IMR-90 (cell line): ENCODE measurements around the gene ATXN1. TPM values are rescaled to one million over a fixed set of nuclear protein-coding genes. Genes with fewer than 3 reads are reported as not detected.

Experiments
- ATAC-seq: fragments of 200-7000 bp; cut with Tn5 transposase; 2 replicates; pipeline ENCODE4 v1.9.1; 2020; ENCODE audit warnings: low read depth, mild to moderate bottlenecking, moderate library complexity
- BruUV-seq: library from RNA; stranded (reverse); fragments of 400-500 nt; replicated peaks from 2 replicates; lab custom pipeline; 2021; lab: Mats Ljungman, UMichigan
- CTCF ChIA-PET: fragments of 300-600 bp; formaldehyde crosslinking; extraction: SDS; loops from one replicate; lab custom pipeline; 2021; ENCODE audit warnings: antibody characterized with exemption; lab: Yijun Ruan, JAX
- POLR2A ChIA-PET: fragments of 300-600 bp; sonication (Branson Sonifier 250); formaldehyde crosslinking; loops from one replicate; lab custom pipeline; 2022; ENCODE audit warnings: antibody characterized with exemption; ENCODE audit not compliant: unreplicated experiment; lab: Charles Lee
- DNase-seq: peaks from one replicate; pipeline ENCODE4 v3.0.0; 2013
- H2AFZ ChIP-seq: replicated peaks from 2 replicates; pipeline ENCODE3; 2013; ENCODE audit warnings: low read length, mild to moderate bottlenecking; ENCODE audit not compliant: poor library complexity
- H2AK5ac ChIP-seq: 2 replicates; pipeline ENCODE4 v1.6.1; 2013; ENCODE audit warnings: low read depth, low read length, inconsistent platforms
- H2AK9ac ChIP-seq: replicated peaks from 2 replicates; pipeline ENCODE3; 2013; ENCODE audit warnings: mild to moderate bottlenecking, low read depth, low read length, moderate library complexity; ENCODE audit not compliant: poor library complexity
- H2BK120ac ChIP-seq: 2 replicates; pipeline ENCODE4 v1.6.1; 2013; ENCODE audit warnings: low read depth, low read length, inconsistent platforms
- H2BK15ac ChIP-seq: 3 replicates; pipeline ENCODE4 v1.6.1; 2013; ENCODE audit warnings: low read depth, low read length, inconsistent platforms
- H2BK20ac ChIP-seq: 2 replicates; pipeline ENCODE4 v1.6.1; 2013; ENCODE audit warnings: low read depth, mild to moderate bottlenecking, inconsistent platforms, low read length, moderate library complexity
- H2BK5ac ChIP-seq: 2 replicates; pipeline ENCODE4 v1.6.1; 2013; ENCODE audit warnings: mild to moderate bottlenecking, low read depth, low read length, inconsistent platforms; ENCODE audit not compliant: poor library complexity, severe bottlenecking
- H3K14ac ChIP-seq: replicated peaks from 2 replicates; pipeline ENCODE4 v1.6.1; 2013; ENCODE audit warnings: low read depth, low read length, inconsistent platforms
- H3K18ac ChIP-seq: 2 replicates; pipeline ENCODE4 v1.6.1; 2013; ENCODE audit warnings: low read depth, low read length, control low read depth
- H3K23ac ChIP-seq: 2 replicates; pipeline ENCODE4 v1.6.1; 2013; ENCODE audit warnings: low read depth, low read length, inconsistent platforms
- H3K27ac ChIP-seq: 2 replicates; pipeline ENCODE4 v1.5.1; 2013; ENCODE audit warnings: mild to moderate bottlenecking, control low read depth, low read length; ENCODE audit not compliant: insufficient read depth
- H3K27me3 ChIP-seq: 2 replicates; pipeline ENCODE4 v1.6.1; 2013; ENCODE audit warnings: low read length; ENCODE audit not compliant: control insufficient read depth, insufficient read depth
- H3K36me3 ChIP-seq: 2 replicates; pipeline ENCODE4 v1.6.1; 2013; ENCODE audit warnings: low read length, mixed read lengths; ENCODE audit not compliant: control insufficient read depth, insufficient read depth
- H3K4ac ChIP-seq: 2 replicates; pipeline ENCODE4 v1.6.1; 2013; ENCODE audit warnings: low read depth, low read length, inconsistent platforms
- H3K4me1 ChIP-seq: 2 replicates; pipeline ENCODE4 v1.6.1; 2013; ENCODE audit warnings: low read length, mixed read lengths; ENCODE audit not compliant: control insufficient read depth, insufficient read depth
- H3K4me2 ChIP-seq: 2 replicates; pipeline ENCODE4 v1.6.1; 2013; ENCODE audit warnings: low read depth, mild to moderate bottlenecking, control low read depth, low read length, moderate library complexity
- H3K4me3 ChIP-seq: 2 replicates; pipeline ENCODE4 v1.5.1; 2013; ENCODE audit warnings: low read depth, mild to moderate bottlenecking, control low read depth, low read length, moderate library complexity; ENCODE audit not compliant: insufficient read depth
- H3K56ac ChIP-seq: 2 replicates; pipeline ENCODE4 v1.6.1; 2013; ENCODE audit warnings: low read length, inconsistent platforms; ENCODE audit not compliant: insufficient read depth; ENCODE audit errors: extremely low read depth
- H3K79me1 ChIP-seq, 2 experiments: 2 replicates each; pipeline ENCODE4 v1.6.1; 2013; ENCODE audit warnings: low read length in 2 of 2, inconsistent platforms in 1 of 2, low read depth in 1 of 2
- H3K9ac ChIP-seq: 2 replicates; pipeline ENCODE4 v1.6.1; 2013; ENCODE audit warnings: low read depth, low read length, control low read depth
- H3K9me1 ChIP-seq: 2 replicates; pipeline ENCODE4 v1.6.1; 2013; ENCODE audit warnings: low read length, inconsistent platforms; ENCODE audit not compliant: insufficient read depth
- H3K9me3 ChIP-seq: 2 replicates; pipeline ENCODE4 v1.6.1; 2013; ENCODE audit warnings: low read length; ENCODE audit not compliant: control insufficient read depth, insufficient read depth
- H4K20me1 ChIP-seq: 2 replicates; pipeline ENCODE4 v1.6.1; 2013; ENCODE audit warnings: low read length, inconsistent platforms; ENCODE audit not compliant: insufficient read depth
- H4K5ac ChIP-seq: 2 replicates; pipeline ENCODE4 v1.6.1; 2013; ENCODE audit warnings: mild to moderate bottlenecking, low read depth, low read length, control low read depth
- H4K8ac ChIP-seq, 2 experiments: 2 replicates each; pipeline ENCODE4 v1.6.1; 2013; ENCODE audit warnings: low read depth in 2 of 2, low read length in 2 of 2, control low read depth in 1 of 2, inconsistent platforms in 1 of 2
- H4K91ac ChIP-seq: 2 replicates; pipeline ENCODE4 v1.6.1; 2013; ENCODE audit warnings: low read depth, low read length, inconsistent platforms; ENCODE audit not compliant: insufficient read depth
- RAD21 ChIP-seq: IDR thresholded peaks from 2 replicates; pipeline ENCODE4 v1.6.1; 2012; ENCODE audit warnings: low read length, improper control_type of control experiment
- WGBS, 2 experiments: methylation state at CpG; one replicate each; pipeline versions ENCODE4 v1.1.5 to v1.1.7; 2013; ENCODE audit warnings: missing lambda C conversion rate in 2 of 2; ENCODE audit not compliant: insufficient read length in 1 of 2; ENCODE audit errors: extremely low coverage in 2 of 2; 5-methylcytosine and 5-hydroxymethylcytosine counted together
- dilution Hi-C: fragments of 300-500 bp; cut with HindIII; formaldehyde crosslinking; loops from one replicate; pipeline ENCODE4 v1.14.3; 2018; ENCODE audit warnings: low sequenced_read_pairs; ENCODE audit not compliant: unreplicated experiment
- in situ Hi-C: fragments of 300-500 bp; cut with MboI; formaldehyde crosslinking; loops from 3 replicates; pipeline ENCODE4 v1.14.3; 2019; ENCODE audit warnings: low sequenced_read_pairs, inconsistent platforms, mixed read lengths
- intact Hi-C: fragments of 100-400 bp; cut with micrococcal nuclease; formaldehyde crosslinking; loops from 2 replicates; pipeline ENCODE4 v1.10.0; 2022
- polyA plus RNA-seq, 3 experiments: library from polyadenylated mRNA; depleted of rRNA; stranded (reverse); fragments of >200 nt; gene quantifications; 2 replicates each; pipeline ENCODE4 v1.2.3, GENCODE V29; 2012; ENCODE audit warnings: low replicate concordance in 1 of 3
- total RNA-seq: library from RNA; depleted of rRNA; stranded (reverse); fragments of >200 nt; gene quantifications from 2 replicates; pipeline ENCODE4 v1.2.3, GENCODE V29; 2012

ATXN1 gene
- total and polyA plus RNA-seq, 2 of the 4 experiments (the other 2 are of a cell fraction) = 7.3 to 11.1 TPM

GRCh38 chr6:16360365-16360764 lies 400.9 kb downstream of the ATXN1 start:
- dilution Hi-C loops = no loop called here
- DNase-seq = no peak
- TF ChIP-seq RAD21 = no peak
- no peak overlapping the region for H2BK20ac ChIP-seq
- no peak overlapping the region for H3K18ac ChIP-seq
- no peak overlapping the region for H4K8ac ChIP-seq
- H3K36me3 ChIP-seq = peaks cover 6% of the 10 kb centered on the region; the same call in 1 of the 2 replicates
- no peaks in the 10 kb centered on the region for H3K27me3 ChIP-seq
- no peaks in the 10 kb centered on the region for H3K79me1 ChIP-seq
- H2BK120ac ChIP-seq = no peak overlapping the region
- intact Hi-C loops = no loop called here
- H2AFZ ChIP-seq = no peak overlapping the region
- H3K27ac ChIP-seq = no peak overlapping the region
- no peak overlapping the region for H3K4me3 ChIP-seq
- H3K9ac ChIP-seq = no peak overlapping the region
- no peaks in the 10 kb centered on the region for H3K9me3 ChIP-seq
- in situ Hi-C loops = no loop called here
- H2AK5ac ChIP-seq = no peak overlapping the region
- no peak overlapping the region for H3K4ac ChIP-seq
- no peaks in the 10 kb centered on the region for H4K20me1 ChIP-seq
- H3K9me1 ChIP-seq = no peaks in the 10 kb centered on the region
- no peak for ATAC-seq
- H3K14ac ChIP-seq = no peak overlapping the region
- no peaks in the 10 kb centered on the region for H3K4me1 ChIP-seq
- no peak overlapping the region for H2BK5ac ChIP-seq
- no TSS peak for BruUV-seq
- H2BK15ac ChIP-seq = no peak overlapping the region
- H3K4me2 ChIP-seq = no peak overlapping the region
- CTCF ChIA-PET = interaction anchor here (1.0 kb wide), 1 partner anchor 573 kb away, joined by 3 read pairs; no protein-coding TSS in a partner anchor
- H2AK9ac ChIP-seq = no peak overlapping the region
- no peak overlapping the region for H3K56ac ChIP-seq
- POLR2A ChIA-PET = no interaction called here
- no peak overlapping the region for H3K23ac ChIP-seq
- H4K91ac ChIP-seq = no peak overlapping the region
- WGBS, 2 experiments = no CpG with 5 or more reads among the region's 3 CpGs
- no peak overlapping the region for H4K5ac ChIP-seq
